Psoas muscle (tissue), 8 donors: ENCODE results near the gene WDR37. TPM values are rescaled to one million over a fixed set of nuclear protein-coding genes. Genes with fewer than 3 reads are reported as not detected.

ENCODE experiments used
- ATAC-seq, 4 donors: fragments of 200-7000 bp; cut with Tn5 transposase; one replicate each; pipeline ENCODE4 v1.9.1; 2020; ENCODE audit warnings: moderate library complexity in 3 of 4, mild to moderate bottlenecking in 2 of 4
- DNase-seq, 2 donors: peaks; one replicate each; pipeline ENCODE4 v3.0.0-alpha.2; 2020
- H3K27ac ChIP-seq: fragments of 200-600 bp; one replicate; pipeline ENCODE4 v1.8.0; 2022
- H3K27me3 ChIP-seq, 3 donors: fragments of 200-600 bp in 1 of 3; one replicate each; pipeline versions ENCODE4 v1.6.1 to v1.8.0; 2013 to 2022; ENCODE audit warnings: low read length in 2 of 3, mild to moderate bottlenecking in 2 of 3, moderate library complexity in 1 of 3; ENCODE audit not compliant: insufficient read depth in 3 of 3
- H3K36me3 ChIP-seq, 2 donors: fragments of 200-600 bp in 1 of 2; one replicate each; pipeline versions ENCODE4 v1.6.1 to v1.8.0; 2013 to 2022; ENCODE audit warnings: low read depth in 1 of 2, mild to moderate bottlenecking in 1 of 2, moderate library complexity in 1 of 2; ENCODE audit not compliant: insufficient read depth in 1 of 2
- H3K4me1 ChIP-seq: fragments of 200-600 bp; one replicate; pipeline ENCODE4 v1.8.0; 2022
- H3K4me3 ChIP-seq: fragments of 200-600 bp; one replicate; pipeline ENCODE4 v1.8.0; 2022; ENCODE audit warnings: mild to moderate bottlenecking
- H3K9me3 ChIP-seq: fragments of 200-600 bp; one replicate; pipeline ENCODE4 v1.8.0; 2022
- CTCF ChIP-seq: fragments of 200-600 bp; IDR thresholded peaks from one replicate; pipeline ENCODE4 v1.8.0; 2022; ENCODE audit warnings: antibody characterized with exemption
- WGBS, 3 donors: extraction: QIAGEN DNeasy Blood & Tissue Kit; methylation state at CpG; one replicate each; pipeline versions ENCODE4 v1.1.6 to v1.1.7; 2013; 5-methylcytosine and 5-hydroxymethylcytosine counted together
- intact Hi-C, 2 donors: fragments of 100-400 bp; cut with DNase I; formaldehyde crosslinking; loops; one replicate each; pipeline versions ENCODE4 v1.11.0 to v1.14.2; 2022
- polyA plus RNA-seq, 3 donors: library from polyadenylated mRNA; stranded (reverse); fragments of 200-250 nt; gene quantifications; one replicate each; pipeline ENCODE4 v1.2.3, GENCODE V29; 2013
- total RNA-seq, 4 donors: library from RNA; stranded (reverse); fragmentation: NEBNext Ultra II Directional in 2 of 4; extraction: Animal tissue kit (Norgen Biotek cat#: 25700) in 2 of 4; gene quantifications; one replicate each; pipeline versions ENCODE4 v1.2.1 to v1.2.4, GENCODE V29; 2021 to 2023
- donor health status: healthy with polysubstance abuse.
- donor health status: DM: no; HTN: no; CAD: no; lungs with moderate emphysema.
- donor health status: Bipolar disorder and iron deficiency.
- donor health status: healthy.
- donor health status: DM: yes; HTN: yes; CAD: no.
- donor health status: DM: no; HTN: no; CAD: no.
- donor health status: DM: no; HTN: no; CAD: no.
- donor health status: DM: yes; HTN: yes; CAD: no.

Gene WDR37
- total and polyA plus RNA-seq, 7 donors, result 6.8 to 28.3 (median 17.2) TPM

- Histone ChIP-seq H3K4me1 (peaks cover 5% of the 10 kb centered on the region), H3K4me3 (no peak overlapping the region), H3K36me3 (peaks cover 4 to 47% of the 10 kb centered on the region in 2 donors), H3K9me3 (no peaks in the 10 kb centered on the region), H3K27me3 (no peaks in the 10 kb centered on the region), H3K27ac (no peak overlapping the region)
- DNase-seq (no peak), ATAC-seq (no peak)
- TF ChIP-seq CTCF, result no peak
- intact Hi-C loops, result no loop called here
- WGBS, 3 donors, result 86 to 93% (median 89%) methylated on average over 12 of the region's 12 CpGs
These were observed 75.0 kb downstream of the WDR37 start for GRCh38 chr10:1130995-1131790.

GRCh38 chr10:1132584-1132983 is 76.4 kb downstream of the WDR37 start:
- Histone ChIP-seq H3K9me3 (no peaks in the 10 kb centered on the region), H3K4me1 (peaks cover 5% of the 10 kb centered on the region), H3K27me3 (no peaks in the 10 kb centered on the region), H3K4me3 (no peak overlapping the region), H3K27ac (no peak overlapping the region), H3K36me3 (peaks cover 4 to 36% of the 10 kb centered on the region in 2 donors)
- WGBS, 3 donors, result 83 to 91% (median 88%) methylated on average over 10 of the region's 10 CpGs
- no peak for ATAC-seq
- TF ChIP-seq CTCF, result no peak
- no peak for DNase-seq
- intact Hi-C loops, result no loop called here

- no peaks in the 10 kb centered on the region for H3K4me1 ChIP-seq
- DNase-seq (no peak), ATAC-seq (no peak)
- H3K27ac ChIP-seq, result no peak overlapping the region
- 89 to 94% (median 89%) methylated on average over 3 of the region's 3 CpGs for WGBS, 3 donors
- TF ChIP-seq CTCF, result no peak
- no peak overlapping the region for H3K4me3 ChIP-seq
- intact Hi-C loops, result no loop called here
- peaks cover 1% of the 10 kb centered on the region for H3K9me3 ChIP-seq
- H3K27me3 ChIP-seq, result no peaks in the 10 kb centered on the region
- peaks cover 4 to 29% of the 10 kb centered on the region in 2 donors for H3K36me3 ChIP-seq
These were observed 77.4 kb downstream of the WDR37 start for GRCh38 chr10:1133495-1134045.

- 58 to 69% (median 65%) methylated on average over 2 of the region's 2 CpGs for WGBS, 3 donors
- Histone ChIP-seq H3K27me3 (no peaks in the 10 kb centered on the region), H3K27ac (no peak overlapping the region), H3K4me3 (no peak overlapping the region), H3K4me1 (no peaks in the 10 kb centered on the region), H3K36me3 (peaks cover 4 to 23% of the 10 kb centered on the region in 2 donors), H3K9me3 (peaks cover 6% of the 10 kb centered on the region)
- DNase-seq, result no peak
- intact Hi-C loops, result no loop called here
- TF ChIP-seq CTCF, result no peak
- no peak for ATAC-seq
These were observed 78.0 kb downstream of the WDR37 start for GRCh38 chr10:1134156-1134555.
